HG02588 (cell line): ENCODE measurements around the gene FZD10.

Experiments
- ATAC-seq: cut with Tn5 transposase; IDR thresholded peaks from one replicate; pipeline ENCODE4 v1.9.1; 2021; ENCODE audit warnings: mild to moderate bottlenecking, moderate library complexity; ENCODE audit not compliant: unreplicated experiment

Gene FZD10

GRCh38 chr12:130131801-130132200 is 30.5 kb upstream of the FZD10 start:
- ATAC-seq: no peak

- ATAC-seq: no peak
Measured at GRCh38 chr12:130132831-130133511, 29.3 kb upstream of the FZD10 start.

DNA sequence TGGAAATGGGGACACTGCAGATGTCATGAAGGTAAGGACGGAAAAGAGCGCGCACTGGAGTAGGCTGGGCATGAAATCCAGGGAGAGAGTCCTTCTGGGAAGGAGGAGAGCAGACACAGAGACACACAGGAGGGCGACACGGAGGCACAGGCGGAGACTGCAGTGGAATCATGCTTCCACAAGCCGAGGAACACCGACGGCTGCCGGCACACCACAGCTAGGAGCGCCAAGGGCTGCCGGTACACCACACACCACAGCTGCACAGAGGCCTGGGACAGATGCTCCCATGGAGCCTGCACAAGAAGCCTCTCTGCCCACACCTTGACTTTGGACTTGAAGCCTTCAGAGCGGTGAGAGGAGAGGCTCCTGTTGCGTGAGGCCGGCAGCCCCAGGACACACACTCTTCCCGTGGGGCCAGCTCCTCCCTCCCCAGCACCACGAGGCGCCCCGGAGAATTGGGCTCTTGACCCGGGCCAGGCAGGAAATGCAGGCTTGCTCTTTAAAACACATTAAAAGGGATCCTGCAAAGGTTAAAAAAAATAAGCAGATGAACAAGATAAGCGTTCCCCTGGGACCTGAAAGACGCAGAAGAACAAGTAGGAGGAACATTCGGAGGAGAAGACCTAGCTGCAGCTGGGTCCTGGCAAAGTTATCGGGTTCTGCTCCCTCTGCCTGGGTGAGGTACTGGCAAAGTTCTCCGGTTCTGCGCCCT is 28.3 kb upstream of the FZD10 start:
- ATAC-seq: no peak

- no peak for ATAC-seq
Measured at GRCh38 chr12:130134563-130134915, 27.7 kb upstream of the FZD10 start.

GRCh38 chr12:130136509-130137039 is 25.7 kb upstream of the FZD10 start:
- no peak for ATAC-seq

DNA sequence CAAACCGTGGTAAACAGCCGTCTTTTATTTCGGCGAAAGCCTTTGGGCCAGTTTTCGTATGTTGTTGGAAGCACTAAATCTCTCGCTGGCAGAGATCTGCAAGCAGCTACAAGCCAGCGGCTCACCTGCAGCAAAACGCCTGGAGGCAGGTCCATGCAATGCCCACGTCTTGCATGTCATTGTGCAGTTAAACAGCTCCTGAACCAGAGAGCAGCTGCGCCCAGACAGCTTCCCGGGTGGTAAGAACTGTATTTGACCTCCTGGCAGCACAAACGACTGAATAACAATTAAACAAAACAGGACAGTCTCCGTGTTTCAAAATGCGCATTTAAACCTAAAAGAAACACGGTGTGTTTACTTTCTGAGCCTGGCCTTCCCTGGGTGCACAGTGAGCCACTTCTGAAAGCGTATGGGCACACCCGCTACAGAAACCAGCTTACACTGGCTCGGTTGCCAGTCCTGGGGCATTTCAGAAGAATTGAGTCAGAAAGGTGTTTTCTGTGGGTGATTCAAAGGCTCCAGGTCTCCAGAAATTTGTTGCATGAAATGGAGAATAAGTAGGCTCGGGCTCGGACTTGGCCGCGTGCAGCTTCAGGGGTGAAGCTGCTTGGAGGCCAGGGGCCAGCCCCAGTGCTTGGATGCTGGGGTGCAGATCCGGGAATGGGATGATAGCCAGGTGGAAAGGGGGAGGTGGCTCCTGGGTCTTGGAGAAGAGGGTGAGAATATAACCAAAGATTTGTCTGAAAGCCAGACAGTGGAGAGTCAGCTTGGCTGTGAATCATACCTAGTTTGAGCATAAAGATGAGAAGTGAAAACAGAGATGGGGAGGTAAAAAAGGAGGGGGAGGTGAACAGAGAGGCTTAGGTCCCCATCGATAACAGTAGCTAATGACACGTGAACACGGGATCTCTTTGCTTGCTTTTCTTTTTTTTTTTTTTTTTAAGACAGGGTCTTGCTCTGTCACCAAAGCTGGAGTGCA is 24.9 kb upstream of the FZD10 start:
- no peak for ATAC-seq

DNA sequence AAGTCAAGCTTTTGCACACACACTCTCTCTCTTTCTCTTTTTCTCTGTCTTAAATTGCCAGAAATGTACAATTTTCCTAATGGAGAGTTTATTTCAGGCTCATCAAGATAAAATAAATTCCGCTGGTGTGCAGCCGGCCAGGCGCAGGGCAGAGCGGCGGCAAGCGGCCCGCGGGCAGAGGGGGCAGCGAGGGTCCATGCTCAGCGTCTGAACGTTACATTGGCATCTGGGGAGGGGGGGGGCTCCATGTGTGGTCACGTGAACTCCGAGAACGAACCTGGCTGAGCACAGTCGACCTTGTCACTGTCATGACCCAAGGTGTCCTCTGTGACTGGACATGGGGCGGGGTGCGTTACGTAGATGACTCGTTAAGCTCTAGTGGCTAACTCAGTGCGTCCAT is 23.8 kb upstream of the FZD10 start:
- no peak for ATAC-seq

GRCh38 chr12:130139567-130140421 is 22.5 kb upstream of the FZD10 start:
- ATAC-seq: no peak

DNA sequence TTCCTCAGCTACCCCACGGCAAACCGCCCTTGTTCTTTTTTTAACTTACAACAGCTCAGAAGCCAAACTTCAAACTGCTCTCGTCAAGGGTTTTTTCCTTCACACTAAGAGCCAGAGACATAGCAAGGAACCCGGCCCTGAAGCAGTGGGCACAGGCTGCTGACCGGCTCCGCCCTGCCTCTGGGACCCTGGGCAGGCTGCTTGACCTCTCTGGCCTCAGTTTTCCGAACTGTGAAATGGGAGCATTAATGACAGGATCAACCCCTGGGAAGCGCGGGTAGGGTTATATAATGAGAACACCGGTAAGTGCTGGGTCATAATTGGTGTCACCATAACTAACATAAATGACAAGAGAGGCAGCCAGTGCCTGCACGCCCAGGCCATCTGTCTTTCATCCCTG is 21.2 kb upstream of the FZD10 start:
- ATAC-seq: no peak

DNA sequence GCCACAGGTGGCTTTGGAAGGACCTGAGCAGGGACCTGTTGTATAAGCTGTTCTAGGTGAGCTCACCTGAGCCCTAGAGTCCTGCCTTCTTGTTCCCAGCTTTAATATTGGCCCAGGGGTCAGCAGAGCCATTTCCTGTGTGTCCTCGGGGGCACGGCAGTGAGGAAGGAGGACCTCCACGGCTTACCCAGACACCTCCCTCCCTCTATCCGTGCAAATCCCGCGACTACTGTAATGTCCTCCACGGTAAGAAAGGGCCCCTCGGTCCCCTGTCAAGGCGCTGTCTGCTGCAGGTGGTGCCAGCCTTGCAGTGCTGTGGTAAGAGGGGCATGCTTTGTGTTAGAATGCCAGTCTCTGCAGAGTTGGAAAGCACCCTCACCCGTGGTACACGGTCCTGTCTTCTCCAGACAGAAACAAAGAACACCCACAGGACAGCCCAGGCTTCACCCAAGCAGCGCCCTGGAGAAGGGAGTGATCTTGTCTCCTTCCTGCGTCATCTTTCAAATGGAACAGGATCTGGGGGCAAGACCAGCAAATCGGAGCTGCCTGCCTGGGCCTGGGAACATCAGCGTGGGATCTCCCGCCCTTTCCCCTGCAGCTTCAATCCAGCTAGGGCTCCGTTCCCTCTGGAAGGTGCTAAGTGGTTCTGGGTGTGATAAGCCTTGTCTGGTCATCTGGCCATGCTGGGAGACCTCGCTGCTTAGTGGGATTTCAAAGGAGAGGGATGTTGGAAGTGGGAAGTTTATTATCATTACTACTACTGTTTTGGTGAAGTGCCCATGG is 20.2 kb upstream of the FZD10 start:
- no peak for ATAC-seq

GRCh38 chr12:130142736-130143135 is 19.5 kb upstream of the FZD10 start:
- ATAC-seq: no peak

DNA sequence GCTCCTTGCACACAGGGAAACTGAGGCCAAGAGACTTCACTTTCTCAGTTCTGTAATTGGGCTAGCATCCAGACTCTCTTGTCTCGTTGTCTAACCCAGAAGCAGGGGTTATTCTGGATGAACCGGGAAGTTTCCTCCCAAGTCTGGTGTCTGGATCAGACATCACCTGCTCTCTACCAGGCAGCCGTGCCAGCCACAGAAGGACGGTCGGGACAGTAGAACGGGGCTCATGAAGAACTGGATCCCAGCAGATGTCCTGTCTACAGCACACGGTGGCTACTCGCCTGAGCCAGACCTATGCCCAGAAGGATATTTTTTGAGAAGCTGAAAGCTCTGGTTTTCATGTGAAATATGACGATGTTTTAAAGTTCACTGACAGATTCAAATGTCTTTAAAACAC is 19.1 kb upstream of the FZD10 start:
- ATAC-seq: no peak

DNA sequence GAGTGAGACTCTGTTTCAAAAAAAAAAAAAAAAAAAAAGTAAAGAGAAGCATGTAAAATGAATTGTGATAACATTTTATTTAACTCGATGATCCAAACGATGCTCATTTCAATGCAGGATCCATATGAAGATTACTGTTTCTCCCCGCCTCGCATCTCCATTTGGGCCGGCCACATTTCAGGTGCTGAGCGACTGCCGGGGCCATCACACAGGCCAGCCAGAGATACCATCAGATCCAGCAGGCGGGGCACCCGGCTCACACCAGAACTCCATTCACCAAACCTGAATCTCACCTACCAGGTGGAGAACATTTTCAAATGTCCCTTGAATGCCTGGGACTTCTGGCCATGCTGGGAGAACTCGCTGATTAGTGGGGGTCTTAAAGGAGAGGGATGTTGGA is 18.0 kb upstream of the FZD10 start:
- ATAC-seq: no peak

DNA sequence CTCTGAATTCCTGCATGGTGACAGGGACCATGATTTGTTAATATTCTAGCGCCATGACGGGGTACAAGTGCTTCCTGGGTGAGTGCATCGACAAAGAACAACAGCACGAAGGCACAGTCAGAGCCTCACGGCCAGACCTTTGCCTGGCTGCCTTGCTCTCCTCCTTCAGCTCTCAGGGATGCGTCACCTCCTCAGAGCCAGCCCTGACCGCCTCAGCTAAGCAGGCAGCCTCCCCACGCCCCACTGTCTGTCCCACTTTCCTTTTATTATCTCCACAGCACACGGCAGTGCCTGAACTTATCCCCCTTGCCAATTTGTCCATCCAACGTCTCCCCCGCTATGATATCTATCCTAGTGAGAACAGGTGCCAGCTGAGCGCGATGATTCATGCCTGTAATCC is 16.5 kb upstream of the FZD10 start:
- no peak for ATAC-seq

GRCh38 chr12:130146176-130146931 is 15.9 kb upstream of the FZD10 start:
- no peak for ATAC-seq

DNA sequence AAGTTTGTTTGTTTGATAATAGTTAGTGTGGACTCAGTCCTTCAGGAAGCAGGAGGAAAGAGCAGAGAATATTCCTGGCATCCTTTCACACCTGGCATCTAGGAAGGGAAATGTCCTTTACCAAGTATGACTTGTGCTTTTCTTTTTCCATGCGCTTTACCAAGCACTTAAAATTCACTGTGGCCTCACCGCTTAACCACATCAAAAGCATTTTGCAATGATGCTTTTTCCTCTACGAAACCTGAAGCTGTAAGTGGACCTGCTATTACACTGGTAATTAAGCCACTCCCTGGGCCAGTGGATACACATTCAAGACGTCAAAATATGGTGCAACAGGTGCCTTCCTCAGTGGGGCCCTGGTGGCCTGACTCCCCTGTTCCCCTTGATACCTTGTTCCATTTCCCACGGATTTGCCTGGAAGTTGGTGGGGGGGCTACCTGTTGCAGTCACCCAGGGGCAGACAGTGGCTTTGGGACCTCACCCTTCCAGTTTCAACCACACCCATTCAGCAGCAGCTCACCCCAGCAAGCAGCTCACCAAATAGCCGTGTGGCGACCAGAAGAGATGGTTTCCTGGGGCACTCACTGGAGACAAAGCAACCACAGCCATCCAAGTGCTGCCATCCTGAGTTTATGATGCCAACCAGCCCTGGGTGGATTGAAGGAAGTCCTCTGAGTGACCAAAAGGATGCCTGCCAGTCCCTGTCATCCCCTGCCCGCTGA is 14.2 kb upstream of the FZD10 start:
- no peak for ATAC-seq

DNA sequence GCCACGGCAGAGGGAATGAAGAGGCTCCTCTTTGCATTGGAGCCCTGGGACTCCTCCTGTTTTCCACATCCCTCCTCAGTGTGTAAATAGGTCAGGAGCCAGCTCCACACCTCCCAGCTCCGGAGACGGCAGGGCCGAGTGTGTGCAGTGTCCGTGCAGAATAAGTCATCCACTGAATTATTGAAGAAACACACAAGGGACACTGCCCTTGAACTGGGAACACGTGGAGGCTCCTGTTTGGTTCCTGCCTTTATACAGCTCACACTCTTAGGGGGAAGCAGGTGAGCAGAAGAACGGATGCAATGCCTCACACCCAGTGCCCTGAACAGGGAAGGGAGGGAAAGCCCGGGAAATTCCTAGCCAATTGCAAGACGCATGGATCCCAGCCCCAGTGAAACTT is 10.4 kb upstream of the FZD10 start:
- no peak for ATAC-seq

DNA sequence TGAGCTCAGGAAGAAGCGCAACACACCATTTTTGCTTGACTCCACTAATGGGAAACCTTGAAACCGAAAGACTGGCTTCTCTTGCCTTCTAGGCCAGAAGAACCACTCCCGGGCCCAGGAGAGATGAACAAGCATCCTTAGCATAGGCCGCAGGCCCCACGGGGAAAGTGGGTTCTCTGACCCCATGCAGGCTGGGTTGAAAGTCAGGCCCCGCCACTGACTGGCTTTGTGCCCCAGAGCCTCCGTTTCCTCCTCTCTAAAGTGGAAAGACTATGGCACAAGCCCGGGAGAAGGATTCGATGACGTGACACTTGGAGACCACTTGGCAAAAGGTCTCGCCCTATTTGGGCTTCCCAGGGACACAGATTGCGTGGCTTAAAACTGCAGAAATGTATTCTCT is 9.9 kb upstream of the FZD10 start:
- ATAC-seq: no peak
